Right lobe of liver (tissue), 4 donors: ENCODE results near the gene EPB41L4B.

Experiments
- CTCF ChIP-seq, 4 donors: fragments of 200-600 bp in 3 of 4; fragments of 450-650 bp in 1 of 4; IDR thresholded peaks; one replicate each; pipeline versions ENCODE4 v1.5.1 to v1.8.0; 2016 to 2022; ENCODE audit warnings: antibody characterized with exemption in 4 of 4, mild to moderate bottlenecking in 2 of 4
- POLR2A ChIP-seq: fragments of 450-650 bp; IDR thresholded peaks from one replicate; pipeline ENCODE4 v1.6.1; 2017; ENCODE audit warnings: antibody characterized with exemption, mild to moderate bottlenecking
- donor health status: DM: no; HTN: no; CAD: no.
- donor health status: DM: no; HTN: no; CAD: no.
- donor health status: DM: no; HTN: yes; CAD: no.

- TF ChIP-seq CTCF (IDR thresholded peaks at IDR 0.05) = no peak
- TF ChIP-seq POLR2A = no peak
Measured at GRCh38 chr9:109129470-109130197, 191.2 kb downstream of the EPB41L4B start.
